BLaER1 treated with 17β-estradiol and CSF1 and Interleukin-3, amounts not matched to agents 10 nM and 100 nM (cell line): ENCODE results near the gene NCOA1.

Source experiments
- H3K27ac ChIP-seq, 11 experiments: shearing (Covaris generic); formaldehyde crosslinking; 2 replicates each; pipeline ENCODE4 v1.8.1; 2022
- H3K27me3 ChIP-seq, 11 experiments: shearing (Covaris generic); formaldehyde crosslinking; 2 replicates each; pipeline ENCODE4 v1.8.1; 2022
- H3K36me3 ChIP-seq, 11 experiments: shearing (Covaris generic); formaldehyde crosslinking; 2 replicates each; pipeline ENCODE4 v1.8.1; 2022
- H3K4me1 ChIP-seq, 10 experiments: shearing (Covaris generic); formaldehyde crosslinking; 2 replicates each; pipeline ENCODE4 v1.8.1; 2022
- H3K4me2 ChIP-seq, 11 experiments: shearing (Covaris generic); formaldehyde crosslinking; 2 replicates each; pipeline ENCODE4 v1.8.1; 2022
- H3K4me3 ChIP-seq, 10 experiments: shearing (Covaris generic); formaldehyde crosslinking; 2 replicates each; pipeline ENCODE4 v1.8.1; 2022
- H3K9ac ChIP-seq, 11 experiments: shearing (Covaris generic); formaldehyde crosslinking; 2 replicates each; pipeline ENCODE4 v1.8.1; 2022
- H3K9me3 ChIP-seq, 11 experiments: shearing (Covaris generic); formaldehyde crosslinking; replicated peaks in 1 of 11; 2 replicates each; pipeline ENCODE4 v1.8.1; 2022
- H4K20me1 ChIP-seq, 11 experiments: shearing (Covaris generic); formaldehyde crosslinking; 2 replicates each; pipeline ENCODE4 v1.8.1; 2022
- Cebpa-rat ChIP-seq, 11 experiments: shearing (Covaris generic); IDR thresholded peaks; 2 replicates each; pipeline ENCODE4 v1.8.1; 2022

Gene NCOA1

GRCh38 chr2:24739354-24740025 lies 248.4 kb downstream of the NCOA1 start:
- H3K9me3 ChIP-seq: no peaks in the 10 kb centered on the region
- H3K4me3 ChIP-seq: no peak overlapping the region
- no peak for TF ChIP-seq Cebpa-rat (IDR thresholded peaks at IDR 0.05)

GRCh38 chr2:24740142-24740541 lies 249.1 kb downstream of the NCOA1 start:
- H3K9ac ChIP-seq: no peak overlapping the region
- no peaks in the 10 kb centered on the region for H3K27me3 ChIP-seq
- no peak for TF ChIP-seq Cebpa-rat (IDR thresholded peaks at IDR 0.05)
- no peak overlapping the region for H3K4me2 ChIP-seq
- peaks cover 0 to 7% (median 0%) of the 10 kb centered on the region in 10 experiments; a peak in 1 of 20 replicates for H3K4me1 ChIP-seq
- H3K27ac ChIP-seq: no peak overlapping the region
- peaks cover 14 to 90% (median 18%) of the 10 kb centered on the region in 11 experiments; a peak in 19 of 22 replicates for H3K36me3 ChIP-seq
- H4K20me1 ChIP-seq: peaks cover 0 to 11% (median 0%) of the 10 kb centered on the region in 11 experiments; a peak in 1 of 22 replicates
- no peaks in the 10 kb centered on the region for H3K9me3 ChIP-seq
- H3K4me3 ChIP-seq: no peak overlapping the region

More at GRCh38 chr2:24739354-24740025, 248.4 kb downstream of the NCOA1 start:
- Histone ChIP-seq H3K27me3 (no peaks in the 10 kb centered on the region), H3K4me2 (no peak overlapping the region), H3K4me1 (peaks cover 0 to 7% (median 0%) of the 10 kb centered on the region in 10 experiments; a peak in 1 of 20 replicates), H4K20me1 (peaks cover 0 to 10% (median 0%) of the 10 kb centered on the region in 11 experiments; a peak in 1 of 22 replicates), H3K36me3 (peaks cover 14 to 90% (median 18%) of the 10 kb centered on the region in 11 experiments; a peak in 19 of 22 replicates), H3K9ac (no peak overlapping the region), H3K27ac (no peak overlapping the region)

- Histone ChIP-seq H3K36me3 (peaks cover 14 to 91% (median 30%) of the 10 kb centered on the region in 11 experiments; a peak in 20 of 22 replicates), H3K4me2 (no peak overlapping the region), H3K27me3 (no peaks in the 10 kb centered on the region), H3K4me1 (peaks cover 0 to 7% (median 0%) of the 10 kb centered on the region in 10 experiments; a peak in 1 of 20 replicates), H4K20me1 (0 out of 22 replicates have a peak, but pooled peaks cover 0 to 11% (median 0%) of the 10 kb centered on the region in 11 experiments), H3K27ac (no peak overlapping the region), H3K9ac (no peak overlapping the region), H3K9me3 (no peaks in the 10 kb centered on the region), H3K4me3 (no peak overlapping the region)
- no peak for TF ChIP-seq Cebpa-rat (IDR thresholded peaks at IDR 0.05)
Measured at GRCh38 chr2:24742730-24743129, 251.7 kb downstream of the NCOA1 start.

GRCh38 chr2:24743924-24744323 lies 252.9 kb downstream of the NCOA1 start:
- H4K20me1 ChIP-seq: 0 out of 22 replicates have a peak, but pooled peaks cover 0 to 11% (median 0%) of the 10 kb centered on the region in 11 experiments
- H3K4me1 ChIP-seq: peaks cover 0 to 7% (median 0%) of the 10 kb centered on the region in 10 experiments; a peak in 1 of 20 replicates
- no peaks in the 10 kb centered on the region for H3K27me3 ChIP-seq
- H3K4me3 ChIP-seq: no peak overlapping the region
- H3K9ac ChIP-seq: no peak overlapping the region
- H3K9me3 ChIP-seq: no peaks in the 10 kb centered on the region
- no peak overlapping the region for H3K4me2 ChIP-seq
- peaks cover 14 to 96% (median 30%) of the 10 kb centered on the region in 11 experiments; a peak in 20 of 22 replicates for H3K36me3 ChIP-seq
- TF ChIP-seq Cebpa-rat (IDR thresholded peaks at IDR 0.05): no peak
- no peak overlapping the region for H3K27ac ChIP-seq

GRCh38 chr2:24744356-24744755 lies 253.3 kb downstream of the NCOA1 start:
- Histone ChIP-seq H3K4me1 (peaks cover 0 to 7% (median 0%) of the 10 kb centered on the region in 10 experiments; a peak in 1 of 20 replicates), H3K27ac (no peak overlapping the region), H3K4me3 (no peak overlapping the region), H4K20me1 (0 out of 22 replicates have a peak, but pooled peaks cover 0 to 11% (median 0%) of the 10 kb centered on the region in 11 experiments), H3K4me2 (no peak overlapping the region), H3K27me3 (no peaks in the 10 kb centered on the region), H3K9me3 (no peaks in the 10 kb centered on the region), H3K9ac (no peak overlapping the region), H3K36me3 (peaks cover 14 to 96% (median 30%) of the 10 kb centered on the region in 11 experiments; a peak in 20 of 22 replicates)
- no peak for TF ChIP-seq Cebpa-rat (IDR thresholded peaks at IDR 0.05)

- 0 out of 22 replicates have a peak, but pooled peaks cover 0 to 14% (median 0%) of the 10 kb centered on the region in 11 experiments for H4K20me1 ChIP-seq
- no peak overlapping the region for H3K27ac ChIP-seq
- H3K4me2 ChIP-seq: no peak overlapping the region
- no peak overlapping the region for H3K9ac ChIP-seq
- TF ChIP-seq Cebpa-rat (IDR thresholded peaks at IDR 0.05): no peak
- H3K27me3 ChIP-seq: no peaks in the 10 kb centered on the region
- H3K4me3 ChIP-seq: no peak overlapping the region
- H3K9me3 ChIP-seq: no peaks in the 10 kb centered on the region
- H3K36me3 ChIP-seq: peaks cover 14 to 91% (median 30%) of the 10 kb centered on the region in 11 experiments; a peak in 20 of 22 replicates
- H3K4me1 ChIP-seq: peaks cover 0 to 7% (median 0%) of the 10 kb centered on the region in 10 experiments; a peak in 1 of 20 replicates
Measured at GRCh38 chr2:24745825-24746224, 254.8 kb downstream of the NCOA1 start.

- Histone ChIP-seq H3K36me3 (peaks cover 10 to 94% (median 28%) of the 10 kb centered on the region in 11 experiments; a peak in 21 of 22 replicates), H3K4me3 (no peak overlapping the region), H3K27ac (no peak overlapping the region), H3K9me3 (no peaks in the 10 kb centered on the region), H4K20me1 (0 out of 22 replicates have a peak, but pooled peaks cover 0 to 14% (median 0%) of the 10 kb centered on the region in 11 experiments), H3K4me2 (no peak overlapping the region), H3K4me1 (peaks cover 0 to 7% (median 0%) of the 10 kb centered on the region in 10 experiments; a peak in 1 of 20 replicates), H3K9ac (no peak overlapping the region), H3K27me3 (no peaks in the 10 kb centered on the region)
- no peak for TF ChIP-seq Cebpa-rat (IDR thresholded peaks at IDR 0.05)
Measured at GRCh38 chr2:24747299-24747698, 256.2 kb downstream of the NCOA1 start.

GRCh38 chr2:24749069-24749691 lies 258.1 kb downstream of the NCOA1 start:
- no peaks in the 10 kb centered on the region for H3K9me3 ChIP-seq
- H3K36me3 ChIP-seq: peaks cover 17 to 94% (median 35%) of the 10 kb centered on the region in 11 experiments; a peak in 21 of 22 replicates

More at GRCh38 chr2:24749069-24749691, 258.1 kb downstream of the NCOA1 start:
- H3K27ac ChIP-seq: no peak overlapping the region
- no peak overlapping the region for H3K4me2 ChIP-seq
- no peak for TF ChIP-seq Cebpa-rat (IDR thresholded peaks at IDR 0.05)
- no peak overlapping the region for H3K4me3 ChIP-seq
- peaks cover 0 to 14% (median 0%) of the 10 kb centered on the region in 11 experiments; a peak in 1 of 22 replicates for H4K20me1 ChIP-seq
- no peak overlapping the region for H3K9ac ChIP-seq
- no peaks in the 10 kb centered on the region for H3K4me1 ChIP-seq
- no peaks in the 10 kb centered on the region for H3K27me3 ChIP-seq
